DOHH2 (cell line): Measurements from ENCODE around the gene PSD4.

Source experiments
- H3F3A ChIP-seq: fragments of 200-600 bp; sonication (generic), shearing (Covaris generic); 2 replicates; pipeline ENCODE4 v1.6.0; 2016; ENCODE audit warnings: antibody characterized with exemption, mild to moderate bottlenecking; ENCODE audit not compliant: control insufficient read depth, insufficient read depth
- H3K27ac ChIP-seq: fragments of 200-600 bp; sonication (generic); 2 replicates; pipeline ENCODE4 v1.5.1; 2014; ENCODE audit warnings: low read depth, mild to moderate bottlenecking, low read length, moderate library complexity
- H3K27me3 ChIP-seq: fragments of 200-600 bp; sonication (generic); 2 replicates; pipeline ENCODE4 v1.6.1; 2014; ENCODE audit warnings: mild to moderate bottlenecking, low read length, mixed read lengths; ENCODE audit not compliant: control insufficient read depth
- H3K36me3 ChIP-seq: fragments of 200-600 bp; sonication (generic); 2 replicates; pipeline ENCODE4 v1.6.1; 2014; ENCODE audit warnings: mild to moderate bottlenecking, low read length, moderate library complexity, mixed read lengths; ENCODE audit not compliant: control insufficient read depth
- H3K4me1 ChIP-seq: fragments of 200-600 bp; sonication (generic); 2 replicates; pipeline ENCODE4 v1.6.1; 2014; ENCODE audit warnings: mild to moderate bottlenecking, low read length, mixed read lengths; ENCODE audit not compliant: control insufficient read depth
- H3K4me2 ChIP-seq: fragments of 200-600 bp; sonication (generic); 2 replicates; pipeline ENCODE4 v1.6.0; 2014; ENCODE audit warnings: mild to moderate bottlenecking, low read length, moderate library complexity
- H3K4me3 ChIP-seq: fragments of 200-600 bp; sonication (generic); 2 replicates; pipeline ENCODE4 v1.5.1; 2014; ENCODE audit warnings: mild to moderate bottlenecking, low read length, mixed read lengths
- H3K79me2 ChIP-seq: fragments of 200-600 bp; sonication (generic); 2 replicates; pipeline ENCODE4 v1.6.1; 2014; ENCODE audit warnings: mild to moderate bottlenecking, low read length, mixed read lengths; ENCODE audit not compliant: control insufficient read depth
- H3K9me2 ChIP-seq: fragments of 200-600 bp; sonication (generic); replicated peaks from 2 replicates; pipeline ENCODE4 v1.6.1; 2014; ENCODE audit warnings: mild to moderate bottlenecking, low read length, mixed read lengths; ENCODE audit not compliant: control insufficient read depth
- H3K9me3 ChIP-seq: fragments of 200-600 bp; sonication (generic); 2 replicates; pipeline ENCODE4 v1.6.1; 2014; ENCODE audit warnings: antibody characterized with exemption, low read length, mixed read lengths; ENCODE audit not compliant: control insufficient read depth, insufficient read depth
- H4K20me1 ChIP-seq: fragments of 200-600 bp; sonication (generic); 2 replicates; pipeline ENCODE4 v1.6.0; 2014; ENCODE audit warnings: low read depth, mild to moderate bottlenecking, antibody characterized with exemption, low read length, moderate library complexity; ENCODE audit not compliant: control insufficient read depth, insufficient read depth
- CTCF ChIP-seq: fragments of 200-600 bp; sonication (generic); IDR thresholded peaks from one replicate; pipeline ENCODE4 v1.5.1; 2014; ENCODE audit warnings: antibody characterized with exemption, mild to moderate bottlenecking, low read depth, low read length; ENCODE audit not compliant: poor library complexity, severe bottlenecking
- EZH2phosphoT487 ChIP-seq: fragments of 200-600 bp; sonication (generic); IDR thresholded peaks from 2 replicates; pipeline ENCODE4 v1.6.1; 2017; ENCODE audit warnings: borderline replicate concordance, mild to moderate bottlenecking, antibody characterized with exemption, low read length, moderate library complexity, mixed read lengths

PSD4 gene

GRCh38 chr2:113185664-113186432 is 12.1 kb downstream of the PSD4 start:
- no peaks in the 10 kb centered on the region for H3K9me2 ChIP-seq
- no peaks in the 10 kb centered on the region for H3K27me3 ChIP-seq
- no peaks in the 10 kb centered on the region for H3K9me3 ChIP-seq
- H3K4me3 ChIP-seq = no peak overlapping the region
- H3F3A ChIP-seq = no peaks in the 10 kb centered on the region
- peaks cover 84% of the 10 kb centered on the region for H3K36me3 ChIP-seq
- no peak for TF ChIP-seq EZH2phosphoT487
- TF ChIP-seq CTCF = no peak
- H3K27ac ChIP-seq = no peak overlapping the region
- peaks cover 76% of the 10 kb centered on the region for H3K79me2 ChIP-seq
- peaks cover 3% of the 10 kb centered on the region; the same call in 1 of the 2 replicates for H4K20me1 ChIP-seq
- H3K4me2 ChIP-seq = no peak overlapping the region
- 0 out of 2 replicates have a peak, but pooled peaks cover 4% of the 10 kb centered on the region for H3K4me1 ChIP-seq

- no peak for TF ChIP-seq CTCF
- TF ChIP-seq EZH2phosphoT487 = no peak
- Histone ChIP-seq H3K79me2 (peaks cover 73% of the 10 kb centered on the region), H3K36me3 (peaks cover 86% of the 10 kb centered on the region)
These were observed 12.6 kb downstream of the PSD4 start for GRCh38 chr2:113186433-113186796.

GRCh38 chr2:113187771-113188170 is 14.0 kb downstream of the PSD4 start:
- Histone ChIP-seq H4K20me1 (peaks cover 3% of the 10 kb centered on the region; the same call in 1 of the 2 replicates), H3K27me3 (no peaks in the 10 kb centered on the region), H3K27ac (no peak overlapping the region), H3K4me3 (no peak overlapping the region), H3K9me3 (no peaks in the 10 kb centered on the region), H3K4me2 (no peak overlapping the region), H3K36me3 (peaks cover 82% of the 10 kb centered on the region), H3F3A (no peaks in the 10 kb centered on the region), H3K9me2 (no peaks in the 10 kb centered on the region), H3K79me2 (peaks cover 60% of the 10 kb centered on the region), H3K4me1 (0 out of 2 replicates have a peak, but pooled peaks cover 4% of the 10 kb centered on the region)
- TF ChIP-seq CTCF (no peak), EZH2phosphoT487 (no peak)

More at GRCh38 chr2:113186433-113186796, 12.6 kb downstream of the PSD4 start:
- no peak overlapping the region for H3K4me2 ChIP-seq
- H3K27ac ChIP-seq = no peak overlapping the region
- 0 out of 2 replicates have a peak, but pooled peaks cover 4% of the 10 kb centered on the region for H3K4me1 ChIP-seq
- H3K9me2 ChIP-seq = no peaks in the 10 kb centered on the region
- H4K20me1 ChIP-seq = peaks cover 3% of the 10 kb centered on the region; the same call in 1 of the 2 replicates
- no peaks in the 10 kb centered on the region for H3K27me3 ChIP-seq
- no peak overlapping the region for H3K4me3 ChIP-seq
- no peaks in the 10 kb centered on the region for H3F3A ChIP-seq
- no peaks in the 10 kb centered on the region for H3K9me3 ChIP-seq
